ENCODE results near the gene TUBB6. TPM values are rescaled to one million over a fixed set of nuclear protein-coding genes. Genes with fewer than 3 reads are reported as not detected.
A peak's percentile ranks its signal among the peaks of the same experiment; 100 is the strongest.

TUBB6 gene
- total and polyA plus RNA-seq, 2 of the 13 experiments (the other 11 are each of a cell fraction or from before 2014, with no cell fraction given): 9.9 to 28.6 TPM

GRCh38 chr18:12336887-12337286 lies 28.8 kb downstream of the TUBB6 start (continued):
- peak; percentile 37; the same call in 1 of the 2 replicates for TF ChIP-seq HNF1A (IDR thresholded peaks at IDR 0.05; ENCODE audit: low read depth)
- TF ChIP-seq HNF1A (CRISPR knock-in tag; IDR thresholded peaks at IDR 0.05; ENCODE audit: borderline replicate concordance): no peak
- TF ChIP-seq SAFB2 (CRISPR knock-in tag; IDR thresholded peaks at IDR 0.05; ENCODE audit: borderline replicate concordance, low read depth): no peak
- TF ChIP-seq HDAC2 (CRISPR knock-in tag; IDR thresholded peaks at IDR 0.05): peak; percentile 51; the same call in 1 of the 2 replicates
- no peak for TF ChIP-seq EZH2 (conservative IDR thresholded peaks at IDR 0.05; ENCODE audit: low read depth, low read length)
- TF ChIP-seq ZFP1 (CRISPR knock-in tag; IDR thresholded peaks at IDR 0.05): no peak
- no peak for TF ChIP-seq ATF7 (IDR thresholded peaks at IDR 0.05)
- no peak for TF ChIP-seq ATF7 (CRISPR knock-in tag; IDR thresholded peaks at IDR 0.05)
- TF ChIP-seq SP1 (IDR thresholded peaks at IDR 0.05): no peak
- no peak for TF ChIP-seq SP1 (CRISPR knock-in tag; IDR thresholded peaks at IDR 0.05)
- TF ChIP-seq ZBTB26 (CRISPR knock-in tag; IDR thresholded peaks at IDR 0.05; ENCODE audit: borderline replicate concordance): no peak
- TF ChIP-seq MATR3 (CRISPR knock-in tag; IDR thresholded peaks at IDR 0.05): no peak
- no peak for TF ChIP-seq SRSF9 (IDR thresholded peaks at IDR 0.05; ENCODE audit: borderline replicate concordance, insufficient read depth, low read depth, low read length, poor library complexity, severe bottlenecking)
- TF ChIP-seq POLR2AphosphoS2 (IDR thresholded peaks at IDR 0.05; ENCODE audit: low read depth, low read length): no peak
- no peak for TF ChIP-seq RORA (CRISPR knock-in tag; IDR thresholded peaks at IDR 0.05)
- TF ChIP-seq TOPORS (CRISPR knock-in tag; IDR thresholded peaks at IDR 0.05): no peak
- no peak for TF ChIP-seq ZNF569 (CRISPR knock-in tag; IDR thresholded peaks at IDR 0.05; ENCODE audit: borderline replicate concordance)
- TF ChIP-seq FOXP4 (CRISPR knock-in tag; IDR thresholded peaks at IDR 0.05): peak; percentile 69
- no peak for TF ChIP-seq SMYD3 (CRISPR knock-in tag; IDR thresholded peaks at IDR 0.05)
- TF ChIP-seq KLF13 (CRISPR knock-in tag; IDR thresholded peaks at IDR 0.05): no peak
- TF ChIP-seq HMG20B (CRISPR knock-in tag; conservative IDR thresholded peaks at IDR 0.05): peak; percentile 96
- TF ChIP-seq ZNF710 (CRISPR knock-in tag; IDR thresholded peaks at IDR 0.05; ENCODE audit: borderline replicate concordance): no peak
- no peak for TF ChIP-seq ZSCAN25 (CRISPR knock-in tag; IDR thresholded peaks at IDR 0.05)
- no peak for TF ChIP-seq MTA3 (CRISPR knock-in tag; IDR thresholded peaks at IDR 0.05)

All from HepG2 (cell line).